ENCODE measurements around the gene C11orf71.

C11orf71 gene

DNA sequence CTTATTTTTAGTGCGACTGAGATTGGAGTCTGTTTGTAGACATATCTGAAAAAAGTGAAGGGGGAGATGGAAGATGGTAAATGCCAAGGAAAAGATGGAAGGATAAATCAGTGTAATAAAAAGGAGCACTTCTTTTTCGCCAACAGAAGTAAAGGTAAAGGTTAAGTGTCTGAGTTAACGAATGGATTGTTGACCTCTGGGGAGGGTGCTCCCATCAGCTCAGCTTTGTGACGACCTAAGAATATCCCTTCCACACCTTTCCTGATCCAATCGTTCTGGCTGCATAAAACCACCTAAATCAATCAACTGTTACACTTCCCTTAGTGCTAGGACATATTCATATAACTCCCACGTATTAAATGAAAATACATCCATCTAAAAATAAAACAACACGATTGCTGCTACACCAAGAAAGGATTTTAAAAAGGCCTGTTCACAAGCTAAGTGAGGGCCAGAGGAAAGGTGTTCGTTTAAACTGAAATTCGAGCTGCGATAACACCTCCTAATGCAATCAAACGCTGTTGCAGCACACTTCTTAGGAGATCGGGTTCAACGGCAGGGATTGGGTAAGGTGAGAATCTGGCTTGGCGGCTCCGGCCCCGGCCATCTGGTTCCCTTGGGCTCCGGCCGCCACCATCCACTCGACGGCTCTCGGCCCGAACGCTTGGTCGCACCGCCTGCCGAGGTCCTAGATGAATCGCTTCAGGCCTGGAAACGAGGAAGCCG lies 658 bp downstream of the C11orf71 start:
- TF ChIP-seq, protein P1, sequence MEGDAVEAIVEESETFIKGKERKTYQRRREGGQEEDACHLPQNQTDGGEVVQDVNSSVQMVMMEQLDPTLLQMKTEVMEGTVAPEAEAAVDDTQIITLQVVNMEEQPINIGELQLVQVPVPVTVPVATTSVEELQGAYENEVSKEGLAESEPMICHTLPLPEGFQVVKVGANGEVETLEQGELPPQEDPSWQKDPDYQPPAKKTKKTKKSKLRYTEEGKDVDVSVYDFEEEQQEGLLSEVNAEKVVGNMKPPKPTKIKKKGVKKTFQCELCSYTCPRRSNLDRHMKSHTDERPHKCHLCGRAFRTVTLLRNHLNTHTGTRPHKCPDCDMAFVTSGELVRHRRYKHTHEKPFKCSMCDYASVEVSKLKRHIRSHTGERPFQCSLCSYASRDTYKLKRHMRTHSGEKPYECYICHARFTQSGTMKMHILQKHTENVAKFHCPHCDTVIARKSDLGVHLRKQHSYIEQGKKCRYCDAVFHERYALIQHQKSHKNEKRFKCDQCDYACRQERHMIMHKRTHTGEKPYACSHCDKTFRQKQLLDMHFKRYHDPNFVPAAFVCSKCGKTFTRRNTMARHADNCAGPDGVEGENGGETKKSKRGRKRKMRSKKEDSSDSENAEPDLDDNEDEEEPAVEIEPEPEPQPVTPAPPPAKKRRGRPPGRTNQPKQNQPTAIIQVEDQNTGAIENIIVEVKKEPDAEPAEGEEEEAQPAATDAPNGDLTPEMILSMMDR (conservative IDR thresholded peaks at IDR 0.05) = no peak
- H3K27ac ChIP-seq = peak overlapping the region; percentile 98

DNA sequence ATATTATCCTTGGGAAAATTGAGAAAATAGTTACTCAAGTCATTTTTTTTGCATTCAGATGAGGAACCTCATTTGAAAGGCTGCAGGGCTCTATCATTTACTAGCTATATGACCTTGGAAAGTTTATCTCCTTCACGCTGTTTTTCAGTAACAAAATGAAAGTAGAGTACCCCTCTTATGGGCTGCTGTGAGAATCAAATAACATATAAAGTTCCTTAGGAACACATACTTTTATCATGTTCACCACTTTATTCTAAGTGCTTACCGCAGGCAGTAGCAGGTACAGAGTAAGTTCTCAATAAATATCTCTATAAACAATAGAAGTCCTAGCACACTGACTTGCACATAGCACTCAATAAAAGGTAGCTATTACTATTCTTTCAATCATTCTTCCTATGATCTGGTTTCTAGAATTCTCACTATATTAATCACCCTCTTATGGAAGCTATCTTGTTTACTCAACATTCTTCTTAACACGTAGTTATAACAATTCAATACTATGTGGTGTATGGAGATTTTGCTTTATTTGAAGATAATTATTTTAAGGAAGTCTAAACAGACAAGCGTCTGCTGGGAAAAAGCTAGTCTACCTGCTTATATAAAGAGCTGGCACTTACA lies 1.9 kb downstream of the C11orf71 start:
- TF ChIP-seq, protein P1 (conservative IDR thresholded peaks at IDR 0.05) = no peak

GRCh38 chr11:114397349-114397982 lies 2.8 kb downstream of the C11orf71 start:
- no peak overlapping the region for H3K27ac ChIP-seq
- TF ChIP-seq, protein P1 (conservative IDR thresholded peaks at IDR 0.05) = no peak

More for the DNA sequence above, 1.9 kb downstream of the C11orf71 start:
- H3K27ac ChIP-seq = peak overlapping the region; percentile 98

DNA sequence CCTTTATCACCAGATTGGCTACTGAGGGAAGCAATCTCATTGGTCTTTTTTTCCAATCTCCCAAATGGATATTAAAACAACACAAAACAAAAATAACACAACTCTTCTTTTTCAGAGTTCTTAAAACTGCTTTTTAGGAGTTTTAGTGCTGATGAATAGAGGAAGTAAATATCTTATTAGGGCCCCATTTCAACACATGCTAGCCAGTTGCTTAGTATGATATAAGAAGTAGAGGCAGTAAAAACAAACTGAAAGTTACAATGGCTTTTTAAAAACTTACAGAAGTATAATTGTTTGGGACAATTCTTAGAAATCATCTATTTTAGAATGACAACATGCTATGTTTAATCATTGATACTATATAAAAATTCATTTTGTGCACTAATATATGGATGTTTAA lies 3.4 kb downstream of the C11orf71 start:
- TF ChIP-seq, protein P1 (conservative IDR thresholded peaks at IDR 0.05) = no peak
- H3K27ac ChIP-seq = no peak overlapping the region

GRCh38 chr11:114395736-114396135 lies 4.6 kb downstream of the C11orf71 start:
- TF ChIP-seq, protein P1 (conservative IDR thresholded peaks at IDR 0.05) = peak; percentile 53; the same call in 1 of the 2 replicates
- no peak overlapping the region for H3K27ac ChIP-seq

- TF ChIP-seq, protein P1 (conservative IDR thresholded peaks at IDR 0.05) = no peak
- H3K27ac ChIP-seq = no peak overlapping the region
These were observed 7.3 kb downstream of the C11orf71 start for GRCh38 chr11:114392735-114393667.
